Measurements from ENCODE around the gene SNX32.

DNA sequence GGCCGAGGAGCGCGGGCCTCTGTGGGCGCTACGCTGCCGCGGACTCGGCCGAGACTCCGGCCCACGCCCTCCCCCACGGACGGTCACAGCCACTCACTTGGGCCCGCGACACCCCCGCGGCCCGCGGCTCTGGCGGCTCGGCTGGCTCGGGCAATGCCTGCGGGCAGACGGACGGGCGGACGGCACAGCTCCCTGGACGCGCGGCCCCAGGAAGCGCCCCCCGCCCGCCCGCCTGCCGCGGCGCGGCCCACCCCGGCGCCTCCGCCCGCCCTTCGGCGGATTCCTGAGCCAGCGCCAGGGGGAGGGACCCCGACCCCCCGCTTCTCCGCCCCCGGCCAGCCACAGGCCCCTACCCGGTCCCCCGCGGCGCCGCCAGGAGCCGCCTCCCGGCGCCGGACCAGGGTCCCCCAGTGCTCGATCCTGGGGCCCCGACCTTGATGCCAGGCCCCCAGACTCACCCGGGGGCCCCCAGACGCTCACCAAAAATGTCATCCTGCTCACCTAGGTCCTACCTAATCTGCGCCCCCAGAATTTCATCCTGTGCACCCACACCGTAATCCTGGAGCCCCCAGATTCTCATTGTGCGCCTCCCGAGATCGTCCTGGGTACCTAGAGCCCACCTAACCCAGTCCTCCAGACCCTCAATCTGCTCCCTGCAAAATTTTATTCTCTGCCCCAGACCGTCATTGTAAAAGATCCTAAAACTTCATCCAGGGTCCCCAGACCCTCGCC lies 39.0 kb downstream of the SNX32 start, which contains the start of gene EFEMP2:
- TF ChIP-seq TRIM28 (IDR thresholded peaks at IDR 0.05; ENCODE audit: borderline replicate concordance, low read length) = no peak
- TF ChIP-seq, protein P1, sequence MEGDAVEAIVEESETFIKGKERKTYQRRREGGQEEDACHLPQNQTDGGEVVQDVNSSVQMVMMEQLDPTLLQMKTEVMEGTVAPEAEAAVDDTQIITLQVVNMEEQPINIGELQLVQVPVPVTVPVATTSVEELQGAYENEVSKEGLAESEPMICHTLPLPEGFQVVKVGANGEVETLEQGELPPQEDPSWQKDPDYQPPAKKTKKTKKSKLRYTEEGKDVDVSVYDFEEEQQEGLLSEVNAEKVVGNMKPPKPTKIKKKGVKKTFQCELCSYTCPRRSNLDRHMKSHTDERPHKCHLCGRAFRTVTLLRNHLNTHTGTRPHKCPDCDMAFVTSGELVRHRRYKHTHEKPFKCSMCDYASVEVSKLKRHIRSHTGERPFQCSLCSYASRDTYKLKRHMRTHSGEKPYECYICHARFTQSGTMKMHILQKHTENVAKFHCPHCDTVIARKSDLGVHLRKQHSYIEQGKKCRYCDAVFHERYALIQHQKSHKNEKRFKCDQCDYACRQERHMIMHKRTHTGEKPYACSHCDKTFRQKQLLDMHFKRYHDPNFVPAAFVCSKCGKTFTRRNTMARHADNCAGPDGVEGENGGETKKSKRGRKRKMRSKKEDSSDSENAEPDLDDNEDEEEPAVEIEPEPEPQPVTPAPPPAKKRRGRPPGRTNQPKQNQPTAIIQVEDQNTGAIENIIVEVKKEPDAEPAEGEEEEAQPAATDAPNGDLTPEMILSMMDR (tag by site-specific recombination; IDR thresholded peaks at IDR 0.05) = no peak
- TF ChIP-seq, protein P2, sequence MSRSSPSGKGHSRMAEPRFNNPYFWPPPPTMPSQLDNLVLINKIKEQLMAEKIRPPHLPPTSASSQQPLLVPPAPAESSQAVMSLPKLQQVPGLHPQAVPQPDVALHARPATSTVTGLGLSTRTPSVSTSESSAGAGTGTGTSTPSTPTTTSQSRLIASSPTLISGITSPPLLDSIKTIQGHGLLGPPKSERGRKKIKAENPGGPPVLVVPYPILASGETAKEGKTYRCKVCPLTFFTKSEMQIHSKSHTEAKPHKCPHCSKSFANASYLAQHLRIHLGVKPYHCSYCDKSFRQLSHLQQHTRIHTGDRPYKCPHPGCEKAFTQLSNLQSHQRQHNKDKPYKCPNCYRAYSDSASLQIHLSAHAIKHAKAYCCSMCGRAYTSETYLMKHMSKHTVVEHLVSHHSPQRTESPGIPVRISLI (tag by site-specific recombination; IDR thresholded peaks at IDR 0.05) = no peak

Measured in HEK293 (cell line).